ENCODE data around the gene PCGF3.

PCGF3 gene

GRCh38 chr4:679629-680028 lies 26.0 kb upstream of the PCGF3 start:
- Histone ChIP-seq H3K4ac (ENCODE audit: low read depth, low read length) (no peak overlapping the region), H3K56ac (ENCODE audit: low read length) (no peak overlapping the region), H3K27me3 (ENCODE audit: insufficient read depth, low read length, poor library complexity) (no peaks in the 10 kb centered on the region), H4K5ac (ENCODE audit: low read length) (no peak overlapping the region), H3K23ac (ENCODE audit: low read length) (no peak overlapping the region), H2BK15ac (replicated peaks; ENCODE audit: low read depth) (no peak overlapping the region), H4K8ac (ENCODE audit: low read depth, low read length) (no peak overlapping the region), H2AK5ac (ENCODE audit: low read length) (no peak overlapping the region), H3K18ac (ENCODE audit: low read length) (no peak overlapping the region), H3K9ac (ENCODE audit: low read length) (no peak overlapping the region), H3K27ac (ENCODE audit: low read depth, low read length) (no peak overlapping the region), H3K4me2 (ENCODE audit: low read length) (no peak overlapping the region), H3K4me1 (ENCODE audit: control insufficient read depth, low read depth, low read length) (peaks cover 1% of the 10 kb centered on the region), H3K79me2 (ENCODE audit: control insufficient read depth, insufficient read depth, low read length) (no peaks in the 10 kb centered on the region), H3K79me1 (ENCODE audit: low read length) (peaks cover 2% of the 10 kb centered on the region), H3K4me3 (ENCODE audit: low read length) (no peak overlapping the region), H2BK120ac (ENCODE audit: low read depth, low read length) (no peak overlapping the region), H3K36me3 (ENCODE audit: control insufficient read depth, insufficient read depth, low read length) (no peaks in the 10 kb centered on the region), H2BK5ac (ENCODE audit: low read length) (no peak overlapping the region)
- WGBS (ENCODE audit: extremely low coverage, insufficient coverage, low lambda C conversion rate): no CpG with 5 or more reads among the region's 11 CpGs
- DNase-seq: no peak

- no peak for DNase-seq
- no peak overlapping the region for H2BK120ac ChIP-seq (ENCODE audit: low read depth, low read length)
- no peak overlapping the region for H3K27ac ChIP-seq (ENCODE audit: low read depth, low read length)
- H2BK15ac ChIP-seq (replicated peaks; ENCODE audit: low read depth): no peak overlapping the region
- H3K4me1 ChIP-seq (ENCODE audit: control insufficient read depth, low read depth, low read length): peaks cover 1% of the 10 kb centered on the region
- no peak overlapping the region for H3K4ac ChIP-seq (ENCODE audit: low read depth, low read length)
- H3K4me2 ChIP-seq (ENCODE audit: low read length): no peak overlapping the region
- no peak overlapping the region for H3K18ac ChIP-seq (ENCODE audit: low read length)
- H2AK5ac ChIP-seq (ENCODE audit: low read length): no peak overlapping the region
- no CpG with 5 or more reads among the region's 9 CpGs for WGBS (ENCODE audit: extremely low coverage, insufficient coverage, low lambda C conversion rate)
- H4K5ac ChIP-seq (ENCODE audit: low read length): no peak overlapping the region
- no peak overlapping the region for H3K4me3 ChIP-seq (ENCODE audit: low read length)
- no peaks in the 10 kb centered on the region for H3K27me3 ChIP-seq (ENCODE audit: insufficient read depth, low read length, poor library complexity)
- peaks cover 2% of the 10 kb centered on the region for H3K79me1 ChIP-seq (ENCODE audit: low read length)
- H3K56ac ChIP-seq (ENCODE audit: low read length): peak overlapping the region; percentile 19
- no peak overlapping the region for H4K8ac ChIP-seq (ENCODE audit: low read depth, low read length)
- peak overlapping the region; percentile 21 for H3K9ac ChIP-seq (ENCODE audit: low read length)
- no peak overlapping the region for H3K23ac ChIP-seq (ENCODE audit: low read length)
- no peaks in the 10 kb centered on the region for H3K36me3 ChIP-seq (ENCODE audit: control insufficient read depth, insufficient read depth, low read length)
- H3K79me2 ChIP-seq (ENCODE audit: control insufficient read depth, insufficient read depth, low read length): no peaks in the 10 kb centered on the region
- no peak overlapping the region for H2BK5ac ChIP-seq (ENCODE audit: low read length)
Measured at GRCh38 chr4:680091-680490, 25.5 kb upstream of the PCGF3 start.

GRCh38 chr4:680551-680927 lies 25.1 kb upstream of the PCGF3 start:
- H3K23ac ChIP-seq (ENCODE audit: low read length): peak overlapping the region; percentile 45
- peak overlapping the region; percentile 60 for H3K4me2 ChIP-seq (ENCODE audit: low read length)
- H3K18ac ChIP-seq (ENCODE audit: low read length): no peak overlapping the region
- H3K4me1 ChIP-seq (ENCODE audit: control insufficient read depth, low read depth, low read length): peaks cover 1% of the 10 kb centered on the region
- no peaks in the 10 kb centered on the region for H3K36me3 ChIP-seq (ENCODE audit: control insufficient read depth, insufficient read depth, low read length)
- WGBS (ENCODE audit: extremely low coverage, insufficient coverage, low lambda C conversion rate): no CpG with 5 or more reads among the region's 17 CpGs
- H2AK5ac ChIP-seq (ENCODE audit: low read length): no peak overlapping the region
- H4K8ac ChIP-seq (ENCODE audit: low read depth, low read length): no peak overlapping the region
- no peak overlapping the region for H4K5ac ChIP-seq (ENCODE audit: low read length)
- no peak overlapping the region for H3K27ac ChIP-seq (ENCODE audit: low read depth, low read length)
- H3K79me1 ChIP-seq (ENCODE audit: low read length): no peaks in the 10 kb centered on the region
- H2BK120ac ChIP-seq (ENCODE audit: low read depth, low read length): no peak overlapping the region
- H3K9ac ChIP-seq (ENCODE audit: low read length): peak overlapping the region; percentile 21
- no peak overlapping the region for H2BK5ac ChIP-seq (ENCODE audit: low read length)
- H2BK15ac ChIP-seq (replicated peaks; ENCODE audit: low read depth): no peak overlapping the region
- peak overlapping the region; percentile 19 for H3K56ac ChIP-seq (ENCODE audit: low read length)
- no peaks in the 10 kb centered on the region for H3K79me2 ChIP-seq (ENCODE audit: control insufficient read depth, insufficient read depth, low read length)
- no peak overlapping the region for H3K4ac ChIP-seq (ENCODE audit: low read depth, low read length)
- no peak overlapping the region for H3K4me3 ChIP-seq (ENCODE audit: low read length)
- no peak for DNase-seq
- no peaks in the 10 kb centered on the region for H3K27me3 ChIP-seq (ENCODE audit: insufficient read depth, low read length, poor library complexity)

GRCh38 chr4:680928-681645 lies 24.5 kb upstream of the PCGF3 start:
- no peak overlapping the region for H3K4ac ChIP-seq (ENCODE audit: low read depth, low read length)

GRCh38 chr4:681736-682451 lies 23.7 kb upstream of the PCGF3 start:
- Histone ChIP-seq H3K4me1 (ENCODE audit: control insufficient read depth, low read depth, low read length) (peaks cover 1% of the 10 kb centered on the region), H3K18ac (ENCODE audit: low read length) (no peak overlapping the region), H3K79me1 (ENCODE audit: low read length) (no peaks in the 10 kb centered on the region), H3K36me3 (ENCODE audit: control insufficient read depth, insufficient read depth, low read length) (no peaks in the 10 kb centered on the region), H3K56ac (ENCODE audit: low read length) (no peak overlapping the region), H3K4me3 (ENCODE audit: low read length) (no peak overlapping the region), H4K5ac (ENCODE audit: low read length) (no peak overlapping the region), H3K79me2 (ENCODE audit: control insufficient read depth, insufficient read depth, low read length) (no peaks in the 10 kb centered on the region), H2BK5ac (ENCODE audit: low read length) (no peak overlapping the region), H2BK15ac (replicated peaks; ENCODE audit: low read depth) (no peak overlapping the region), H3K4ac (ENCODE audit: low read depth, low read length) (no peak overlapping the region), H2BK120ac (ENCODE audit: low read depth, low read length) (no peak overlapping the region), H3K27ac (ENCODE audit: low read depth, low read length) (no peak overlapping the region), H3K27me3 (ENCODE audit: insufficient read depth, low read length, poor library complexity) (no peaks in the 10 kb centered on the region), H3K9ac (ENCODE audit: low read length) (no peak overlapping the region), H4K8ac (ENCODE audit: low read depth, low read length) (no peak overlapping the region), H2AK5ac (ENCODE audit: low read length) (no peak overlapping the region), H3K4me2 (ENCODE audit: low read length) (no peak overlapping the region), H3K23ac (ENCODE audit: low read length) (no peak overlapping the region)
- no CpG with 5 or more reads among the region's 58 CpGs for WGBS (ENCODE audit: extremely low coverage, insufficient coverage, low lambda C conversion rate)
- no peak for DNase-seq

More at GRCh38 chr4:680928-681645, 24.5 kb upstream of the PCGF3 start:
- H4K5ac ChIP-seq (ENCODE audit: low read length): no peak overlapping the region
- no peak overlapping the region for H2AK5ac ChIP-seq (ENCODE audit: low read length)
- no peak overlapping the region for H3K27ac ChIP-seq (ENCODE audit: low read depth, low read length)
- no peak overlapping the region for H2BK5ac ChIP-seq (ENCODE audit: low read length)
- H3K4me2 ChIP-seq (ENCODE audit: low read length): peak overlapping the region; percentile 60
- peaks cover 1% of the 10 kb centered on the region for H3K4me1 ChIP-seq (ENCODE audit: control insufficient read depth, low read depth, low read length)
- H3K79me1 ChIP-seq (ENCODE audit: low read length): no peaks in the 10 kb centered on the region
- no CpG with 5 or more reads among the region's 62 CpGs for WGBS (ENCODE audit: extremely low coverage, insufficient coverage, low lambda C conversion rate)
- no peaks in the 10 kb centered on the region for H3K27me3 ChIP-seq (ENCODE audit: insufficient read depth, low read length, poor library complexity)
- peak overlapping the region; percentile 19 for H3K56ac ChIP-seq (ENCODE audit: low read length)
- H3K9ac ChIP-seq (ENCODE audit: low read length): peak overlapping the region; percentile 21
- no peaks in the 10 kb centered on the region for H3K36me3 ChIP-seq (ENCODE audit: control insufficient read depth, insufficient read depth, low read length)
- no peak overlapping the region for H2BK120ac ChIP-seq (ENCODE audit: low read depth, low read length)
- no peak overlapping the region for H3K23ac ChIP-seq (ENCODE audit: low read length)
- no peak overlapping the region for H2BK15ac ChIP-seq (replicated peaks; ENCODE audit: low read depth)
- H3K18ac ChIP-seq (ENCODE audit: low read length): no peak overlapping the region
- DNase-seq: peak; percentile 78
- H3K4me3 ChIP-seq (ENCODE audit: low read length): peak overlapping the region; percentile 34
- no peak overlapping the region for H4K8ac ChIP-seq (ENCODE audit: low read depth, low read length)
- no peaks in the 10 kb centered on the region for H3K79me2 ChIP-seq (ENCODE audit: control insufficient read depth, insufficient read depth, low read length)
